Embryonic facial prominence (tissue), 1 donor: Measurements from ENCODE around the gene ANKRD12.
A peak's percentile ranks its signal among the peaks of the same experiment; 100 is the strongest.

ENCODE experiments used
- DNase-seq: peaks from one replicate; pipeline ENCODE4 v3.0.0-alpha.2; 2016; ENCODE audit errors: extremely low spot score

The ANKRD12 gene

DNA sequence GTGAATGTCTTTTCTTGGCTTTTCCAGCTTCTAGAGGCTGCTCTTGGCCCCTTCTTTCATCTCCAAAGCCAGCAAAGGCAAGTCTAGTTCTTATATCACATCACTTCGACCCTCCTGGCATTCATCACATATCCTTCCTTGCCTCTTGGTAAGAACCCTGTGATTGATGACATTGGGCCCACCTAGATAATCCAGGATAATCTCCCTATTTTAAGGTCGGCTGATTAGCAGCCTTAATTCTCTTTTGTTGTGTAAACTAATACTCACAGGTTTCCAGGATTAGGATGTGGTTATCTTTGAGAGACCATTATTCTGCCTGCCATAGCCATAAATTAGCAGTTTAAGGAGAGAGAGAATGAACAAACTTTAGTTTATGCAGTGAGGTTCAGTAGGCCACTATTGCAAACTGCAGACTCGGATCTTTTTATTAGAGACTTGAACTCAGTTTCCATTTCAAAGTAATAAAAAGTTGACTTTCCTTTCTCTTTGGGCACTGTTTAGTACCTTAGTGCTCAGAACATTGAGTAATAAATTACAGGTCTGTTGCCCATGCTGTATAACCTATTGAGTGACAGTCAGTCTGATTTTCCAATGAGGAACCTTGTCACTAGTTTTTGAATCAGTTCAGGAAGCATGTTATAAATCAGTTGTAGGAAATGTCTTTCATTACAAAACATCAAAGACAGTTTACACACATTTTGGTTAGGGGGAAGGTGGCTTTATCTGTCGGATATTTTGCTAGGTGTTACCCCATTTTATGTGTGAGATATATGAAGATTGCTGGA, 29.6 kb upstream of the ANKRD12 start:
- DNase-seq, result no peak

DNA sequence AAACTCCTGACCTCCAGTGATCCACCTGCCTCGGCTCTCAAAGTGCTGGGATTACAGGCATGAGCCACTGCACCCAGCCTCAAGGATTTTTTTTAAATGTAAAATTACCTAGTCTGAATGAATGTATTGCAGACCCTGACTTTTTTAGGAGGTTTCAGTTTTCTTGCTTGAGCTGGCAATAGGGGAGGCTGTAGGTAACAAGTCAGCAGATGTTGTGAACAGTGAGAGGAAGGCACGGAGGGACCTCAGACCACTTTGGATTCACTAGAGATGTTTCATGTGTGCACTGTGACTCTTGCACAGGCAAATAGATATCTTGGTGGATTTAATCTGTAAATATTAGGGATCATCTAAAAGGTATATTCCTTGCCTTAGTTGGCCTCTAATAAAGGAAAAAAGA, 27.7 kb upstream of the ANKRD12 start:
- no peak for DNase-seq

DNA sequence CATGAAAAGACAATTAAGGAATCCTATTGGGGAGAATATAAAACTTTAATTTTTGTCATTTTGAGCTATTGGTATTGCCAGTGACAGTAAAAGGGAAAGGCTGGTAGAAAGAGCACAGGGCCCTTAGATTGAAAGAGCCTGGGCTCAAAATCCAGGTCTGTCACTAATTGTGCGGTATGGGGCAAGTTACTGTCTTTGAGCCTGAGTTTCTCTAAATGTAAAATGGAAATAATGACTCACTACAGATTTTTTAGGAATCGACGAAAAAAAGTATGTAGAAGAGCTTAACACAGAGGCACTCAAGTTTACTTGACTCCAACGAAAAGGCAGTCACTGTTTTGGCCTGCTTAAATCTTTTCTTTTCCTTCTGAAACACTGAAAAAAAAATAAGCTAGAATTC, 27.1 kb upstream of the ANKRD12 start:
- DNase-seq, result no peak

DNA sequence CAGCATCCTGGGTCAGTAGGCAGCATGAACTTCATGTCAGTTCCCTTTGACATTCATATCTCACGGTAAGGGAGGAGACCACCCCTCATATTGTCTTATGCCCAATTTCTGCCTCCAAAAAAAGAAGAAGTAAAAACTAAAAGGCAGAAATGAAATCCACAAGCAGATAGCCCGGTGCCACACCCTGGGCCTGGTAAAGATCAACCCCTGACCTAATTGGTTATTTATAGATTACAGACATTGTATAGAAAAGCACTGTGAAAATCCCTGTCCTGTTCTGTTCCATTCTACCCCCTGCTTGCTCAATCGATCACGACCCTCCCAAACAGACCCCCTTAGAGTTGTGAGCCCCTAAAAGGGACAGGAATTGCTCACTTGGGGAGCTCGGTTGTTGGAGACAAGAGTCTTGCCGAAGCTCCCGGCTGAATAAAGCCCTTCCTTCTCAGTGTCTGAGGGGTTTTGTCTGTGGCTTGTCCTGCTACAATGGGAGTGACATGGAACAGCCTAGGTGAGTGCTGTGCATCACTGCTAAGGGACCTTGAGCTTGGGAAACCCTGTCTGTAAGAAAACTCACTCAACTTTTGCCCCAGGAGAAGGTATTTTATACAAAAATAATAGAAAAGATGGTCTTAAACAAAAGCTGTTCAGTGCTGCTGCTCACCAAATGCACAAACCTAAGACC, 23.0 kb upstream of the ANKRD12 start:
- no peak for DNase-seq

DNA sequence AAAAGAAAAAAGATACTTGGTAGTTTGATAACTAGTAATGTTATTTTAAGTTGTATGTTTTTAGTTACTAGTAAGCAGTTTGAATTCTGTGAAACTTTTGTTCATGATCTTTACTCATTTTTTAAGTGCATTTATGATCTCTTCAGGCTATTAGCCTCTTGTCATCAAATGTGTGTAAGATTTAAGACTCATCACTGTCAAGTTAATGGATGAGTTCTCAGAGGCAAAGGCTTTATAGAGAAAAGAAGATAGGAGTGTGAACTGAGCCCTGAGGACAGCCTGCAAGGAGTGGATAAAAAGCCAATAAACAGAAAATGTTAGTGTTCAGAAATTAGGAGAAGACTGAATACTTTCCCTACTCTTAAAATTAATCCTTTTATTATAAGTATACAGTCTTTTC, 20.6 kb upstream of the ANKRD12 start:
- no peak for DNase-seq

DNA sequence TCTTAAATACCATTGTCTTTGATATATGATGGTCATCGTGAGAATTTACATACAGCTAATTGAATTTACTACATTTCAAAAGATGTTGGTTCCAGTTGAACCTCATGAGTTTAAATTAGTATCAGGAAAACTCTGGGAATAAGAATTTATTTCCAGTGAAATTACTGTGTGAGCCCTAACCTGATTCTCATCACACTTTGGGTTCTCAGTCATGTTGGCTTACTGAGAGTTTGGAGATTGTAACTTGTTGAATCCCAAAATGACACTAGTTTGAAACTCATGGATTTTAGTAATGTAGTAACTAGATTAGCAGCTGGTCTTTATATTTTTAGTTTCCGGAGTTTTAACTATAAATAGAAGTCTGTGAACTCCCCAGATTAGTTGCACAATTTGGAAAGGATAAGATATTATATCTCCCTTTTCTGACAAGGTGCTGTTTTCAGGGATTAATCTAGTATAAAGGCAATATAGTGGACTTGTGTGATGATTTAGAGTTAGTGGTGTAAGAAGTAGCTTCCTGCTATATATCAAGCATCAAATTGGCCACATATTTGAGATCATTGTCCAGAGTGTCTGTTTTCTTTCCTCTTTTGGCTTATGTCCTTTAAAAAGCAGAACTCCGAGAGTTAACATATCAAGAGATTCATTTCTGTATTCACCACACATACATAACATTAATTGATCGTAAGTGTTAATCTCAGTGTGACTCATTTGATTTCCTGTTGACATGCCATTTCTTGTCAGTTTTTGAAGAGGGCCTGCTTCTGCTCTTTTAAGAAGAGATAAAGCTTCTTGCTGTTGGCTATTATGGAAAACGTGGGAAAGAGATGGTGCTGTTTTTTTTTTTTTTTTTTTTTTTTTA, 18.4 kb upstream of the ANKRD12 start:
- no peak for DNase-seq

DNA sequence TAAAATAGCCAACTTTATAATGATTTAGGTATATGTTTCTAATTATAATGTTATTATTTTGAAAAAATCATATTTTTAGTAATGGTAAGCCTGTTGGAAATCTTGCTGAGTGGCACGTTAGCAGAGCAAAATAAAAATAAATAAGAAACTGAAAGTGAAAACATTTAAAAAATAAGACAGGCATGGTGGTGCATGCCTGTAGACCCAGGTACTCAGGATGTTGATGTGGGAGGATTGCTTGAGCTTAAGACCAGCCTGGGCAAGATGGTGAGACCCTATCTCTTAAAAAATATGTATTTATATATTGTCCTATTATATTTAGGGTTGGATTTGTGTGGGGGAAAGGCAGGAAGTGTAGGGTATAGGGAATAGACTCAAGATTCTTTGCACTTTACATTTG, 15.8 kb upstream of the ANKRD12 start:
- DNase-seq, result no peak

DNA sequence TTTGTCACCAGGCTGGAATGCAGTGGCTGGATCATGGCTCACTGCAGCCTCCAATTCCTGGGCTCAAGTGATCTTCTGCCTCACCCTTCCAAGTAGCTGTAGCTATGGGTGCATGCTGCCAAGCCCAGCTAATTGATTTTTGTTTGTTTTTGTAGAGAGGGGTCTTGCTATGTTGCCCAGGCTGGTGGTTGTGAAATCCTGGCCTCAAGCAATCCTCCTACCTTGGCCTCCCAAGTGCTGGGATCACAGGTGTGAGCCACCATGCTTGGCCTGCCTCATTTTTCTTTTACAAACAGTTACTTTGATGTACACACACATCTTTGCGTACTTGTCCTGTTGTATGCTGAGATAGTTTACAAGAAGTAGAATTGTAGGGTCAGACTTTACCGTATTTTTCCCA, 13.1 kb upstream of the ANKRD12 start:
- DNase-seq, result no peak

DNA sequence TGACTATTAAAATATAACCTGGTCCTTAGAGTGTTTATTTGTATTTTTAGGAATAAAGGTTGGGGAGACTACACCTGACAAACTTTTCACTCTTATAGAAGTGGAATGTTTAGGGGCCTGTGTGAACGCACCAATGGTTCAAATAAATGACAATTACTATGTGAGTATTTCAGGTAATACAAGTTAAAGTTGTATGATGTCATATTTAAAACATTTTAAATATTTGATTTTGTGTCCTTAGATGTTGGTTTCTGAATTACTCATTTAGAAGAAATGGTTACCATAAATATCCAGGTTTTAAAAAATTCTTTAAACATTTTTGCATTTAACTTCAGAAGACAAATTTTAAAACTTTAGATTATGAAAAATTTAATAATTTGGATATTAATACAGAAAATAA, 11.8 kb upstream of the ANKRD12 start:
- no peak for DNase-seq

DNA sequence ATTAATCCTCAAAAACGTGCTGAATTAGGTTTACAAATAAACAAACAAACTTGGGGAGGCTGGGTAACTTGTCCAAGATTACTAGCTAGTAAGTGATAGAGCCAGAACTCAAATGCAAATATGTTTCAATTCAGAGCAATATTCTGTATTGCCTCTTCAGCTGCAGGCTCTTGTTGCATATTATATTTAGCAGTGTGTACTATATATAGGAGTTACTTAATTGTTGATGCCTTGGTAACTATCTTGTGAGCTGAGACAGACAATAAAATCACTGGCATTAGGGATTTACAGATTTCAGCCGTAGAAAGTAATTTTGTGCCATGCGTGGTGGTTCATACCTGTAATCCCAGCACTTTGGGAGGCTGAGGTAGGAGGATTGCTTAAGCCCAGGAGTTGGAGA, 10.2 kb upstream of the ANKRD12 start:
- no peak for DNase-seq

DNA sequence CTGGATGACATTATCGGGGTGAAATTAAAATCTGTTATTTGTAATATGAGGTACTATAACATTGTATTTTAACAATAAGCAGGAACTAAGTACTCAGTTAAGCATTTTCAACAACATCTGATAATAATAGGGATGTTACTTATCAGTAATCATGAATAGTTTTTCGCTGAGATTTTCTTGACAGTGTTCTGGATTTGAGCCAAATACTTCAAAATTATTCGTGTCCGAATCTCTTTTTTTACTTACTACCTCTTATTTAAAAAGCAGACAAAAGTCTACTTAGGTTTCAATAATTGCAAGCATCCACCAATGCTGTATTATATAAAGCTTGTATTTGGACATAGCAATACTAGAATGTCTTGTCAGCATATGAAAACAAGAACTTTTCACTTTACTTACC, 6.4 kb upstream of the ANKRD12 start:
- no peak for DNase-seq

DNA sequence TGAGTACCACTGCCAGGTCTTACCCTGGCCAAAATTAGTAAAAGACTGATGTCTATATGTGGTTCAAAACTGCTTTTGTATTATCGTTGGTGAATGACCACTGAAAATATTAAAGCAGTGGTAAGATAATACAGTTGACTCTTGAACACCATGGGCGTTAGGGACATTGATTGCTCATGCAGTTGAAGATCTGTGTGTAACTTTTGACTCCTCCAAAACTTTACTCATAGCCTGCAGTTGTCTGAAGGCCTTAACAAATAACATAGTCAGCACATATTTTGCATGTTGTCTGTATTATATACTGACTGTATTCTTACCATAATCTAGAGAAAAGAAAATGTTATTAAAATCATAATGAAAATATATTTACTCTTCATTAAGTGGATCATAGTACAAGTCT, 5.8 kb upstream of the ANKRD12 start:
- no peak for DNase-seq

DNA sequence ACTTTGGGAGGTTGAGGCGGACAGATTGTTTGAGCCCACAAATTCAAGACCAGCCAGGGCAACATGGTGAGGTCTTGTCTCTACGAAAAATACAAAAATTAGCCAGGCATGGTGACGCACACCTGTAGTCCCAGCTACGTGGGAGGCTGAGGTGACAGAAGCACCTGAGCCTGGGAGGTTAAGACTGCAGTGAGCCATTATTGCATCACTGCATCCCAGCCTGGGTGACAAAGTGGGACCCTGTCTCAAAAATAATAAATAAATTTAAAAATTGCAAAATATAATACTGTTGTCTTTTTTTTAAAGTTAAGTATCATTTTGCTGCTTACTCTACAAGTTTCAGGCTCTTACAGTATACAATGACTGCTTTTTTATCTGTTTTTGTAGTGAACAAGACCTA, 4.0 kb upstream of the ANKRD12 start:
- DNase-seq, result no peak

DNA sequence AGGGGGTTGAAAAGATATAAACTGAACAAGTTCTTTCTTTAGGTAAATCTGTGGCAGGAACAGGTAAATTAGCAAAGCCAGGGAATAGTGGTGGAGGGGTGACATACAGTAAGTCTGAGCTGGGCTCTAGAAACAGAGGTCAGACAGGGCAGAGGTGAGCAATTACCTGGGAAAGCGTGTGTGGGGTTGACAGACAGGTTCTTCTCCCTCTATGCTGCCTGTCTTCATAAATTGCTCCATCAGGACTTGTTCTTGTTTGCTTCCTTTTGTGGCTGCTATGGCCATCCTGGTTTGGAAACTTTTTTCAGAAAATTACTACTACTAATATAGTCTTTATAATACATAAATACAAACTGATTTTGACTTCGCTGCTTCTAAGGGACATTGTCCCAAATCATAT, 3.4 kb upstream of the ANKRD12 start:
- DNase-seq, result no peak

DNA sequence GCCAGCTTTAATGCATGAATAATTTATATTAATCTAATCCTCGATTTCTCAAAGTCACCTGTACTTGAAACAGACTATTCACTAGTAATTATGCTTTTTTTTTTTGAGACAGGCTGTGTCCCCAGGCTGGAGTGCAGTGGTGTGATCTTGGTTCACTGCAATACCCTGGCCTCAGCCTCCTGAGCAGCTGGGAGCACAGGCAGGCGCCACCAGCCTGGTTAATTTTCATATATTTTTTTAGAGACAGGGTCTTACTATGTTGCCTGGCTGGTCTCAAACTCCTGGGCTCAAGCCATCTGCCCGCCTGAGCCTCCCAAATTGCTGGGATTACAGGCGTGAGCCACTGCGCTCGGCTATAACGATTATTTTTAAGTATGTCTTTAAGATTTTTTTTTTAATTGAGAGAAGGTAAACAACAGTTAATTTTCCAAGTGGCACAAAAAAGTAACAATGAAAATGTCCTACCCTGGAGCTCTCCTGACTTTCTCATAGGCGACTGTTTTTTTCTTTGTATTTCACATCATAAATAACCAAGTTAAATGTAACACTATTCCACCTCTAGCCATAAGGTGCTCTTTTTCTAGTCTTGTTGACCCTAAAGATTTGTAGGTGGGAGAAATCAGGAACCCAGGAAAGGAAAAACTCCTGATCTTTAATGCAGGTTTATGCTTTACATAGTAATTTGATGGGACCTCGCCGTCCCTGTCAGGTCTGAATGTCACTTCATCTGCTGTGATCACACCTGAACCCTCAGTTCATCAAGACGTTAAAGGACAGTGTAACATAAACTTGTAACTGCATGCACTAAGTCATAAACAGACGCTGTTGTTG, 1.3 kb upstream of the ANKRD12 start:
- DNase-seq, result no peak

DNA sequence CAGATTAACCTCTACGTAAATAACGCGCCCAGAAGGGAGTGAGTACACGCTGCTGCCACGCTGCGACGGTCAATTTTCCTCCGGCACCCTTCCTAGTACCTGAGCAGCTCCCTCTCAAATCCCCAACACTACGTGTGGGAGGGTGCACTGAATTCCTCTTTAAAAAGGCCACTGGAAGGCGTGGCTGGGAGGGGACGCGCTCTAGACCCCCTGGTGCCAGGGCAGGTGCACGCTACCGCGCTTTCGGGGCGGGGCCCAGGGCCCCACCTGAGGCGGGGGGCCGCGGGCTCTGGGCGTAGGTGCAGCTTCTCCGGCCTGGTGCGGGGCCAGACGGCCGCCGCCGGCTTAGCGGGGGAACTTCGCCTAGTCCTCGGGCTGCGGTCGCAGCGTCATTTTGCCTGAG, 668 bp upstream of the ANKRD12 start:
- DNase-seq, result no peak

DNA sequence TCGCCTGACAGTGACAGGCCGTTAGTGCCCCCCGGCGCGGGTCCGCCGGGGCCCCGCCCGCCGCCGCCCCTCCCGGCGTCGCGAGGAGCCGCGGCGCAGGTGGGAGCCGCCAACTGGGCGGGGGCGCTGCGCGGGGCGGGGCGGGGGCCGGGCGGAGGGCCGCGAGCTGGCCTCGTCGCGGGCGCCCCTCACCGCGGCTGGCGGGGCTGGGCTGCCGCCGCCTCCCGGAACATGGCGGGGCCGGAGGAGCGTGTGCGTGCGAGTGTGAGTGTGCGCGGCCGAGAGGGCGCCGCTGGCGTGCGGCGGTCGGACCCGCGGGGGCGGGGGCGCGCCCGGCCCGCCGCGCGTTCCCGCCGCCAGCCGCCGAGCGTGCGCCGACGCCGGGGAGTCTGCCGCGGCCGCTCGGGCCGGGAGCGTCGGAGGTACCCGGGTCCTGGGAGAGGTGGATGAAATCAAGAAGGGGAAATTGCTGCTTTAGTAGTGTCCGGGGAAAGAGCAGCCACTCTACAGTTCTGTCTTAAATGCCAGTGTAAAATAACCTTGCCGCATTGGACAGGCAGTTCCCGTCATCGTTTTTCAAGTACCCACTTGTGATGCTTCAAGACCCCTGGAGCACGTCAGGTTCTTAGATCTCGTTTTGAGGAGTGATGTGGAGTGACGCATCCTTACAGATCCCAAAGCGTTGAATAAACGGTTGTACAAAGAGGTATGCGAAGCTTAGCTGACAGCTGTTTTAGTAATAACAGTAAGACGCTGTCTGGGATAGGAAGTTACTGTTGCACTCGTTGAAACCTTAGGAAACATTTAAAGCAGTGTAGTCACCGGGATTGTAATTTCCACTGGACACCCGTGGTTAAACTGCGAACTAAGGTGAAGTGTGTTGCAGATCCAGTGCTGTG, 836 bp downstream of the ANKRD12 start:
- peak; percentile 69 for DNase-seq

DNA sequence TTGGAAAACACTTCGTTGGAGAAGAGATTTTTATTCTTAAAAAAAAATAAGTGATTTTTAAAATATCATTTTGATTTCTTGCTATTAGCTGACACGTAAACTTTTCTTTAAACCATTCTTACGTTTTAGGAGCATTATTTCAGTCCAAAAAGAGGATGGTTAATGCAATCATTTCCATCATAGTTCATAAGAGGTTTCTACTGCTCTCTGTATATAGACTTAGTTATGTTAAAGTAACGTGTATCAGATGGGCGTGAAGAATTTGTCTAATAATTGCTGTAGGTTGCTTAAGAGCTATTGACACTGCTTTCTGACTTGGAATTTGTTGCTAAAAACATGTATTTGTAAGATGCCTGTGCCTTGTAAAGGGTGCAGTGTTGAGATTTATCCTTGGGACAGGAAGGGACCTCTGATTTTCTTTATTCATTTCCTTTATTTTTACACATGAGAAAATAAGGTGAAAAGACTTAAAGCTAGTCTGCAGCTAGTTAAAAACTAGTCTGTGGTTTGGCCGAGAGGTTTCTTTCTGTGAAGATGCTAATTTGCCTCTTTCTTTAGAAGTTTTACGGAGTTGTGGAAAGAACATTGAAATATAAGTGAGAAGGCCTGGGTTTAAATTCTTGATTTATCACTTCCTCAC, 2.9 kb downstream of the ANKRD12 start:
- no peak for DNase-seq

DNA sequence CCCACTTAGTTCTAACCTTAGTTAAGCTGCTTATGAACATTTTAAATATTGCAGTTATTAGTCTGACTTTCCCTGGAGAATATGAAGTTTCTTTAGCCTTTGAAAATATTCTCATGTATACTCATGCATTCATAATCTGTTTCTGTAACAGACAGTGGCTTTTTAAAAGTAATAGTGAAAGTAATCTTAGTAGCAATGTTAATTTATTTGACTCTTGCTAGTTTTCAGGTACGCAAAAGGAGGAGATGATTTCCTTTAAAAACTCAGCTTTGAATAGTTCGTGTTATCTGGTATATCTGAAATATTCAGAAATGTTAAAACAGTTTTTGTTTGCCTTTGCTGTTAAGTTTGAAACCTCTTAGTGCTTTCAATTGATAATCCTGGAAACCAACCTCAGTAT, 3.8 kb downstream of the ANKRD12 start:
- no peak for DNase-seq

DNA sequence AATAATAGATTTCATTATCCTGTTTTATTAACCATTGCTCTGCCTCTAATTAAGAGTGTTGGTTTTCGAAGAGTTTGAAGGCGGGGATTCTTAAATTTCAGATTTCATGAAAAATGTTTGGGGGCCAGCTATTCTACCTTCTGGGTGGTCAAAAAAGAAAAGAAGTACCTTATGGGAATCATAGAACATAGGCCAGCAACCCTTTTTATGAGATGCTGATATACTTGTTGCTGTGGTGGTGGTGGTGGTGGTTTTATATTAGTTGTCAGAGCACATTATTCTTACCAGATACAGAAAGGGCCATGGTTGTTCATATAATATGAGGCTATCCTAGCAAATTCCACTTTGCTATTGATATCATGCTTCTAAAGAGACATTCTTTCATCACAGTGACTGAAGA, 4.4 kb downstream of the ANKRD12 start:
- no peak for DNase-seq
